NCI-H1930 (cell line): ENCODE results near the gene PEX12.
"Not testable (repeated sequence)": the region's sequence is repeated elsewhere in the genome, so short reads cannot be mapped to it uniquely, and the experiment has no call there.

Experiments
- DNase-seq, 2 experiments: peaks; one replicate each; lab custom pipeline; 2025; lab: John Stamatoyannopoulos, UW

The PEX12 gene

GRCh38 chr17:35578929-35579432 lies 610 bp upstream of the PEX12 start:
- DNase-seq, result no peak

- no peak for DNase-seq
These were observed 558 bp downstream of the PEX12 start for GRCh38 chr17:35577830-35578196.

- no peak for DNase-seq
These were observed 2.6 kb downstream of the PEX12 start for GRCh38 chr17:35575759-35576158.

- no peak for DNase-seq
These were observed 9.0 kb downstream of the PEX12 start for GRCh38 chr17:35569405-35569804.

GRCh38 chr17:35568561-35568960 lies 9.8 kb downstream of the PEX12 start:
- DNase-seq, result no peak

GRCh38 chr17:35566968-35567367 lies 11.4 kb downstream of the PEX12 start:
- DNase-seq, result no peak

GRCh38 chr17:35563181-35563580 lies 15.2 kb downstream of the PEX12 start:
- DNase-seq, result not testable (repeated sequence)

- no peak for DNase-seq
These were observed 17.7 kb downstream of the PEX12 start, which contains the start of gene SLFN14 for GRCh38 chr17:35560703-35561102. SLFN14 (minus strand) TSS chr17:35560819; CDS start chr17:35558062, 2,757 bp downstream.

GRCh38 chr17:35559495-35560210 lies 18.7 kb downstream of the PEX12 start:
- DNase-seq, result no peak

- DNase-seq, result no peak
These were observed 21.0 kb downstream of the PEX12 start for GRCh38 chr17:35557353-35557752.

GRCh38 chr17:35555691-35556090 lies 22.7 kb downstream of the PEX12 start:
- DNase-seq, result no peak

GRCh38 chr17:35554668-35555067 lies 23.7 kb downstream of the PEX12 start:
- DNase-seq, result no peak

GRCh38 chr17:35553310-35553709 lies 25.1 kb downstream of the PEX12 start:
- no peak for DNase-seq

GRCh38 chr17:35548978-35549377 lies 29.4 kb downstream of the PEX12 start:
- DNase-seq, result no peak

- no peak for DNase-seq
These were observed 30.1 kb downstream of the PEX12 start for GRCh38 chr17:35548208-35548810.

GRCh38 chr17:35546487-35546886 lies 31.9 kb downstream of the PEX12 start:
- DNase-seq, result no peak

- no peak for DNase-seq
These were observed 33.2 kb downstream of the PEX12 start for GRCh38 chr17:35545150-35545549.

GRCh38 chr17:35543856-35544255 lies 34.5 kb downstream of the PEX12 start:
- DNase-seq, result no peak

GRCh38 chr17:35542990-35543389 lies 35.4 kb downstream of the PEX12 start:
- no peak for DNase-seq

- DNase-seq, result no peak
These were observed 36.9 kb downstream of the PEX12 start for GRCh38 chr17:35541434-35541833.

GRCh38 chr17:35540589-35541404 lies 37.6 kb downstream of the PEX12 start:
- no peak for DNase-seq

GRCh38 chr17:35539659-35540026 lies 38.7 kb downstream of the PEX12 start:
- no peak for DNase-seq
